ENCODE results near the gene MPST. TPM values are rescaled to one million over a fixed set of nuclear protein-coding genes. Genes with fewer than 3 reads are reported as not detected.

MPST gene
- total RNA-seq, 2 experiments from 2014 or later, result 1.7 to 1.8 TPM

GRCh38 chr22:37021041-37021440 is 1.5 kb downstream of the MPST start:
- DNase-seq (no peak), ATAC-seq (ENCODE audit: poor library complexity) (no peak)
- no peak overlapping the region for H3K27ac ChIP-seq (ENCODE audit: low read depth in 1 of 2, low read length in 2 of 2)
- ChIA-PET POLR2A (no interaction called here), CTCF (interaction anchor here (1.3 kb wide), 3 partner anchors 11 to 43 kb away, joined by 3 to 4 read pairs (median 3); no protein-coding TSS in a partner anchor)
- Mint-ChIP-seq H3K27me3 (peaks cover 13% of the 10 kb centered on the region), H3K4me3 (no peak overlapping the region), H3K36me3 (ENCODE audit: low read depth) (no peaks in the 10 kb centered on the region), H3K27ac (no peak overlapping the region), H3K9me3 (no peaks in the 10 kb centered on the region), H3K4me1 (ENCODE audit: low read depth) (peaks cover 11% of the 10 kb centered on the region)
- H3K27me3 ChIP-seq (ENCODE audit: control insufficient read depth in 1 of 2, insufficient read depth in 2 of 2, low read length in 2 of 2), result peaks cover 0 to 4% of the 10 kb centered on the region in 2 experiments
- peaks cover 29% of the 10 kb centered on the region for H3K4me1 ChIP-seq (ENCODE audit: insufficient read depth, low read length)
- no peak overlapping the region for H3K4me3 ChIP-seq (ENCODE audit: low read length)
- no peaks in the 10 kb centered on the region for H3K36me3 ChIP-seq (ENCODE audit: insufficient read depth, low read length)
- no peaks in the 10 kb centered on the region for H3K9me3 ChIP-seq (ENCODE audit: control insufficient read depth in 1 of 2, insufficient read depth in 1 of 2, low read length in 2 of 2)
- no peak for TF ChIP-seq CTCF (IDR thresholded peaks at IDR 0.05)
- intact Hi-C loops (cut with DNase I, micrococcal nuclease), result no loop called here

- H3K9me3 Mint-ChIP-seq, result no peaks in the 10 kb centered on the region
- no peaks in the 10 kb centered on the region for H3K9me3 ChIP-seq (ENCODE audit: control insufficient read depth in 1 of 2, insufficient read depth in 1 of 2, low read length in 2 of 2)
- peaks cover 0 to 4% of the 10 kb centered on the region in 2 experiments for H3K27me3 ChIP-seq (ENCODE audit: control insufficient read depth in 1 of 2, insufficient read depth in 2 of 2, low read length in 2 of 2)
- H3K4me1 ChIP-seq (ENCODE audit: insufficient read depth, low read length), result peaks cover 29% of the 10 kb centered on the region
- CTCF ChIA-PET, result interaction anchor here (0.6 to 1.5 kb wide), 6 partner anchors 10 to 1199 kb away, joined by 3 to 4 read pairs (median 3); no protein-coding TSS in a partner anchor
- H3K4me3 ChIP-seq (ENCODE audit: low read length), result no peak overlapping the region
- DNase-seq (peak; percentile 14 to 82 (median 44)), ATAC-seq (ENCODE audit: poor library complexity) (peak; percentile 51)
- peak; percentile 79 for TF ChIP-seq CTCF (IDR thresholded peaks at IDR 0.05)
- H3K4me3 Mint-ChIP-seq, result peak overlapping the region; percentile 89
- POLR2A ChIA-PET, result no interaction called here
- H3K27me3 Mint-ChIP-seq, result peaks cover 13% of the 10 kb centered on the region
- no peak overlapping the region for H3K27ac ChIP-seq (ENCODE audit: low read depth in 1 of 2, low read length in 2 of 2)
- no peaks in the 10 kb centered on the region for H3K36me3 ChIP-seq (ENCODE audit: insufficient read depth, low read length)
- H3K36me3 Mint-ChIP-seq (ENCODE audit: low read depth), result no peaks in the 10 kb centered on the region
- H3K4me1 Mint-ChIP-seq (ENCODE audit: low read depth), result peaks cover 11% of the 10 kb centered on the region
- no peak overlapping the region for H3K27ac Mint-ChIP-seq
- intact Hi-C loops (cut with DNase I, micrococcal nuclease), result no loop called here
Measured at GRCh38 chr22:37021710-37022482, 2.4 kb downstream of the MPST start.

GRCh38 chr22:37022483-37023337 is 3.2 kb downstream of the MPST start:
- H3K4me1 Mint-ChIP-seq (ENCODE audit: low read depth), result peaks cover 11% of the 10 kb centered on the region
- Histone ChIP-seq H3K27ac (ENCODE audit: low read depth in 1 of 2, low read length in 2 of 2) (no peak overlapping the region), H3K4me1 (ENCODE audit: insufficient read depth, low read length) (peaks cover 29% of the 10 kb centered on the region), H3K9me3 (ENCODE audit: control insufficient read depth in 1 of 2, insufficient read depth in 1 of 2, low read length in 2 of 2) (no peaks in the 10 kb centered on the region), H3K36me3 (ENCODE audit: insufficient read depth, low read length) (no peaks in the 10 kb centered on the region), H3K27me3 (ENCODE audit: control insufficient read depth in 1 of 2, insufficient read depth in 2 of 2, low read length in 2 of 2) (peaks cover 0 to 4% of the 10 kb centered on the region in 2 experiments), H3K4me3 (ENCODE audit: low read length) (no peak overlapping the region)
- no peaks in the 10 kb centered on the region for H3K36me3 Mint-ChIP-seq (ENCODE audit: low read depth)
- H3K27me3 Mint-ChIP-seq, result peaks cover 13% of the 10 kb centered on the region
- ChIA-PET POLR2A (no interaction called here), CTCF (interaction anchor here (0.6 to 1.5 kb wide), 6 partner anchors 9 to 1200 kb away, joined by 3 to 4 read pairs (median 3); no protein-coding TSS in a partner anchor)
- no peak for DNase-seq
- H3K9me3 Mint-ChIP-seq, result no peaks in the 10 kb centered on the region
- intact Hi-C loops (cut with DNase I, micrococcal nuclease), result no loop called here
- H3K27ac Mint-ChIP-seq, result no peak overlapping the region
- TF ChIP-seq CTCF (IDR thresholded peaks at IDR 0.05), result no peak
- ATAC-seq (ENCODE audit: poor library complexity), result no peak
- H3K4me3 Mint-ChIP-seq, result no peak overlapping the region

Data from CD4-positive, alpha-beta T cell (primary cell).